SK-N-SH treated with all-trans-retinoic acid at 6 μM for 48 hours (cell line): ENCODE measurements around the gene NAALADL2.

Experiments
- ATAC-seq: fragments of 200-7000 bp; cut with Tn5 transposase; 3 replicates; pipeline ENCODE4 v1.9.1; 2020; ENCODE audit warnings: mild to moderate bottlenecking, moderate library complexity
- BACH2 ChIP-seq: fragments of 250-450 bp; sonication (Bioruptor Pico); IDR thresholded peaks from 2 replicates; pipeline ENCODE4 v1.9.0; 2021; ENCODE audit warnings: mild to moderate bottlenecking, borderline replicate concordance
- CSDC2 ChIP-seq: fragments of 250-450 bp; sonication (Bioruptor Pico); IDR thresholded peaks from 2 replicates; pipeline ENCODE4 v1.5.0; 2020; ENCODE audit warnings: mild to moderate bottlenecking, moderate library complexity
- CSRNP3 ChIP-seq: fragments of 250-450 bp; sonication (Bioruptor Pico); IDR thresholded peaks from 2 replicates; pipeline ENCODE4 v1.5.1; 2021; ENCODE audit warnings: mild to moderate bottlenecking, moderate library complexity
- ESRRG ChIP-seq: fragments of 250-450 bp; sonication (Bioruptor Pico); IDR thresholded peaks from 2 replicates; pipeline ENCODE4 v1.6.1; 2021; ENCODE audit warnings: mild to moderate bottlenecking
- ISL1 ChIP-seq: fragments of 250-450 bp; sonication (Bioruptor Pico); IDR thresholded peaks from 2 replicates; pipeline ENCODE4 v2.1.2; 2022; ENCODE audit warnings: mild to moderate bottlenecking, moderate library complexity
- OSR1 ChIP-seq: fragments of 250-450 bp; sonication (Bioruptor Pico); IDR thresholded peaks from 2 replicates; pipeline ENCODE4 v1.8.0; 2022; ENCODE audit warnings: moderate library complexity, mild to moderate bottlenecking, inconsistent platforms
- PPARA ChIP-seq: fragments of 250-450 bp; sonication (Bioruptor Pico); IDR thresholded peaks from 2 replicates; pipeline ENCODE4 v1.5.0; 2020; ENCODE audit warnings: mild to moderate bottlenecking, borderline replicate concordance
- RARB ChIP-seq: fragments of 250-450 bp; sonication (Bioruptor Pico); IDR thresholded peaks from 2 replicates; pipeline ENCODE4 v1.8.0; 2021; ENCODE audit warnings: mild to moderate bottlenecking, moderate library complexity
- SNAI2 ChIP-seq: fragments of 250-450 bp; sonication (Bioruptor Pico); IDR thresholded peaks from 2 replicates; pipeline ENCODE4 v1.5.0; 2020; ENCODE audit warnings: mild to moderate bottlenecking, moderate library complexity
- TOX ChIP-seq: fragments of 250-450 bp; sonication (Bioruptor Pico); IDR thresholded peaks from 2 replicates; pipeline ENCODE4 v1.8.0; 2021; ENCODE audit warnings: mild to moderate bottlenecking, moderate library complexity, borderline replicate concordance
- TSHZ2 ChIP-seq: fragments of 250-450 bp; sonication (Bioruptor Pico); IDR thresholded peaks from 2 replicates; pipeline ENCODE4 v1.5.0; 2020; ENCODE audit warnings: mild to moderate bottlenecking, moderate library complexity
- ZC3H10 ChIP-seq: fragments of 250-450 bp; sonication (Bioruptor Pico); IDR thresholded peaks from 2 replicates; pipeline ENCODE4 v1.5.1; 2021; ENCODE audit warnings: mild to moderate bottlenecking, moderate library complexity
- ZFP3 ChIP-seq: fragments of 250-450 bp; sonication (Bioruptor Pico); IDR thresholded peaks from 2 replicates; pipeline ENCODE4 v1.5.0; 2020; ENCODE audit warnings: mild to moderate bottlenecking, moderate library complexity
- ZFP30 ChIP-seq: fragments of 450-650 bp; formaldehyde crosslinking; IDR thresholded peaks from 2 replicates; pipeline ENCODE4 v1.5.0; 2022; ENCODE audit warnings: mild to moderate bottlenecking, moderate library complexity
- ZNF70 ChIP-seq: fragments of 450-650 bp; formaldehyde crosslinking; IDR thresholded peaks from 2 replicates; pipeline ENCODE4 v1.5.0; 2020; ENCODE audit warnings: mild to moderate bottlenecking, moderate library complexity
- ZNF8 ChIP-seq: fragments of 450-650 bp; formaldehyde crosslinking; IDR thresholded peaks from 2 replicates; pipeline ENCODE4 v1.5.0; 2020; ENCODE audit warnings: mild to moderate bottlenecking, moderate library complexity
- TF ChIP-seq, protein P1 (sequence below): fragments of 250-450 bp; sonication (Bioruptor Pico); IDR thresholded peaks from 2 replicates; pipeline ENCODE4 v1.8.0; 2020; ENCODE audit warnings: mild to moderate bottlenecking, moderate library complexity, borderline replicate concordance
- TF ChIP-seq, protein P2 (sequence below): fragments of 250-450 bp; sonication (Bioruptor Pico); IDR thresholded peaks from 2 replicates; pipeline ENCODE4 v1.8.0; 2021; ENCODE audit warnings: low read depth, mild to moderate bottlenecking, moderate library complexity, borderline replicate concordance

Gene NAALADL2

GRCh38 chr3:175066617-175067415 lies 207.7 kb downstream of the NAALADL2 start:
- ATAC-seq: no peak
- TF ChIP-seq ESRRG (CRISPR knock-in tag) (no peak), CSRNP3 (CRISPR knock-in tag) (no peak), ZFP3 (no peak), ZC3H10 (CRISPR knock-in tag) (no peak), RARB (CRISPR knock-in tag) (no peak), SNAI2 (no peak), BACH2 (no peak), CSDC2 (no peak), TOX (CRISPR knock-in tag) (no peak), ISL1 (no peak), TSHZ2 (no peak), ZNF70 (CRISPR knock-in tag) (no peak), OSR1 (CRISPR knock-in tag) (no peak), ZNF8 (CRISPR knock-in tag) (no peak), PPARA (no peak), ZFP30 (CRISPR knock-in tag) (no peak)
- TF ChIP-seq, protein P1, sequence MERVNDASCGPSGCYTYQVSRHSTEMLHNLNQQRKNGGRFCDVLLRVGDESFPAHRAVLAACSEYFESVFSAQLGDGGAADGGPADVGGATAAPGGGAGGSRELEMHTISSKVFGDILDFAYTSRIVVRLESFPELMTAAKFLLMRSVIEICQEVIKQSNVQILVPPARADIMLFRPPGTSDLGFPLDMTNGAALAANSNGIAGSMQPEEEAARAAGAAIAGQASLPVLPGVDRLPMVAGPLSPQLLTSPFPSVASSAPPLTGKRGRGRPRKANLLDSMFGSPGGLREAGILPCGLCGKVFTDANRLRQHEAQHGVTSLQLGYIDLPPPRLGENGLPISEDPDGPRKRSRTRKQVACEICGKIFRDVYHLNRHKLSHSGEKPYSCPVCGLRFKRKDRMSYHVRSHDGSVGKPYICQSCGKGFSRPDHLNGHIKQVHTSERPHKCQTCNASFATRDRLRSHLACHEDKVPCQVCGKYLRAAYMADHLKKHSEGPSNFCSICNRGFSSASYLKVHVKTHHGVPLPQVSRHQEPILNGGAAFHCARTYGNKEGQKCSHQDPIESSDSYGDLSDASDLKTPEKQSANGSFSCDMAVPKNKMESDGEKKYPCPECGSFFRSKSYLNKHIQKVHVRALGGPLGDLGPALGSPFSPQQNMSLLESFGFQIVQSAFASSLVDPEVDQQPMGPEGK (CRISPR knock-in tag): no peak
- TF ChIP-seq, protein P2, sequence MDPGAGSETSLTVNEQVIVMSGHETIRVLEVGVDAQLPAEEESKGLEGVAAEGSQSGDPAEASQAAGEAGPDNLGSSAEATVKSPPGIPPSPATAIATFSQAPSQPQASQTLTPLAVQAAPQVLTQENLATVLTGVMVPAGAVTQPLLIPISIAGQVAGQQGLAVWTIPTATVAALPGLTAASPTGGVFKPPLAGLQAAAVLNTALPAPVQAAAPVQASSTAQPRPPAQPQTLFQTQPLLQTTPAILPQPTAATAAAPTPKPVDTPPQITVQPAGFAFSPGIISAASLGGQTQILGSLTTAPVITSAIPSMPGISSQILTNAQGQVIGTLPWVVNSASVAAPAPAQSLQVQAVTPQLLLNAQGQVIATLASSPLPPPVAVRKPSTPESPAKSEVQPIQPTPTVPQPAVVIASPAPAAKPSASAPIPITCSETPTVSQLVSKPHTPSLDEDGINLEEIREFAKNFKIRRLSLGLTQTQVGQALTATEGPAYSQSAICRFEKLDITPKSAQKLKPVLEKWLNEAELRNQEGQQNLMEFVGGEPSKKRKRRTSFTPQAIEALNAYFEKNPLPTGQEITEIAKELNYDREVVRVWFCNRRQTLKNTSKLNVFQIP: no peak

DNA sequence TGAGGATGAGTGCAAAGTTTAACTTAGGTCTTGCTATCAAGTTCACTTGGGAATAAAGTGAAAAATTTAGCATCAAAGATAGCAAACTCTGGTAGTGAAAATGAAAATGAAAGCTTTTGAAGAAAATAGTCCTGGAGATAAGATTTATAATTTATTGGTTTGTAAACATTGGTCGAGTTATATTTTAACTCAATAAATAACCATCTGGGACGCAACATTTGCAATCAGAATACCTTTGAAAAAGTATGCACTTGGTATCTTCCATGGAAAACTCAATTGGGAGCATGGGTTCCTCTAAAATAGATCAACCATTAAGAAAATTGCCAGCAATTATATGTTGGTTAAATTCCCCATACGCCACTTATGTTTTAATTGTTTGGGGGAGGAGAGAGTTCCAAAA lies 209.5 kb downstream of the NAALADL2 start:
- no peak for ATAC-seq
- TF ChIP-seq ZFP3 (no peak), TSHZ2 (no peak), CSRNP3 (CRISPR knock-in tag) (no peak), ISL1 (no peak), BACH2 (no peak), OSR1 (CRISPR knock-in tag) (no peak), RARB (CRISPR knock-in tag) (no peak), ZNF8 (CRISPR knock-in tag) (no peak), TOX (CRISPR knock-in tag) (no peak)
- TF ChIP-seq, protein P1 (CRISPR knock-in tag): no peak
